Measurements from ENCODE around the gene MPP3. TPM values are rescaled to one million over a fixed set of nuclear protein-coding genes. Genes with fewer than 3 reads are reported as not detected.

MPP3 gene
- total RNA-seq, 1 donor from 2014 or later: 37.0 TPM

GRCh38 chr17:43857141-43857540 is 24.2 kb upstream of the MPP3 start:
- TF ChIP-seq CTCF (IDR thresholded peaks at IDR 0.05): no peak
- Histone ChIP-seq H3K4me3 (no peak overlapping the region), H3K9me3 (no peaks in the 10 kb centered on the region), H3K36me3 (no peaks in the 10 kb centered on the region), H3K4me1 (peaks cover 0 to 17% of the 10 kb centered on the region in 2 donors), H3K27ac (no peak overlapping the region), H3K27me3 (no peaks in the 10 kb centered on the region)
- intact Hi-C loops (cut with DNase I): no loop called here
- DNase-seq (ENCODE audit: low spot score in 2 of 2): no peak

- DNase-seq (ENCODE audit: low spot score in 2 of 2): no peak
- intact Hi-C loops (cut with DNase I): no loop called here
- TF ChIP-seq CTCF (IDR thresholded peaks at IDR 0.05): no peak
- Histone ChIP-seq H3K9me3 (no peaks in the 10 kb centered on the region), H3K27ac (no peak overlapping the region), H3K4me1 (peaks cover 0 to 13% of the 10 kb centered on the region in 2 donors), H3K36me3 (no peaks in the 10 kb centered on the region), H3K27me3 (no peaks in the 10 kb centered on the region), H3K4me3 (no peak overlapping the region)
Observed at GRCh38 chr17:43856141-43856540, 23.2 kb upstream of the MPP3 start.

GRCh38 chr17:43855061-43855460 is 22.1 kb upstream of the MPP3 start:
- Histone ChIP-seq H3K36me3 (no peaks in the 10 kb centered on the region), H3K27ac (no peak overlapping the region), H3K4me1 (peaks cover 0 to 2% of the 10 kb centered on the region in 2 donors), H3K27me3 (no peaks in the 10 kb centered on the region), H3K9me3 (no peaks in the 10 kb centered on the region), H3K4me3 (no peak overlapping the region)
- intact Hi-C loops (cut with DNase I): no loop called here
- DNase-seq (ENCODE audit: low spot score in 2 of 2): no peak
- no peak for TF ChIP-seq CTCF (IDR thresholded peaks at IDR 0.05)

GRCh38 chr17:43854498-43854897 is 21.6 kb upstream of the MPP3 start:
- no peak overlapping the region for H3K27ac ChIP-seq
- TF ChIP-seq CTCF (IDR thresholded peaks at IDR 0.05): no peak
- no peaks in the 10 kb centered on the region for H3K9me3 ChIP-seq
- no peak overlapping the region for H3K4me3 ChIP-seq
- no peak for DNase-seq (ENCODE audit: low spot score in 2 of 2)
- H3K4me1 ChIP-seq: no peaks in the 10 kb centered on the region
- no peaks in the 10 kb centered on the region for H3K27me3 ChIP-seq
- H3K36me3 ChIP-seq: no peaks in the 10 kb centered on the region
- intact Hi-C loops (cut with DNase I): no loop called here

- H3K9me3 ChIP-seq: no peaks in the 10 kb centered on the region
- no peaks in the 10 kb centered on the region for H3K36me3 ChIP-seq
- intact Hi-C loops (cut with DNase I): no loop called here
- H3K4me3 ChIP-seq: no peak overlapping the region
- no peak for TF ChIP-seq CTCF (IDR thresholded peaks at IDR 0.05)
- no peaks in the 10 kb centered on the region for H3K27me3 ChIP-seq
- no peaks in the 10 kb centered on the region for H3K4me1 ChIP-seq
- H3K27ac ChIP-seq: no peak overlapping the region
- no peak for DNase-seq (ENCODE audit: low spot score in 2 of 2)
Observed at GRCh38 chr17:43853546-43853945, 20.6 kb upstream of the MPP3 start.

- TF ChIP-seq CTCF (IDR thresholded peaks at IDR 0.05): no peak
- H3K27me3 ChIP-seq: no peaks in the 10 kb centered on the region
- no peak overlapping the region for H3K27ac ChIP-seq
- no peaks in the 10 kb centered on the region for H3K9me3 ChIP-seq
- no peak for DNase-seq (ENCODE audit: low spot score in 2 of 2)
- no peak overlapping the region for H3K4me3 ChIP-seq
- no peaks in the 10 kb centered on the region for H3K36me3 ChIP-seq
- H3K4me1 ChIP-seq: no peaks in the 10 kb centered on the region
- intact Hi-C loops (cut with DNase I): no loop called here
Observed at GRCh38 chr17:43852571-43852970, 19.6 kb upstream of the MPP3 start.

Data from ascending aorta (tissue), 2 donors.